Measurements from ENCODE around the gene NMT2.

DNA sequence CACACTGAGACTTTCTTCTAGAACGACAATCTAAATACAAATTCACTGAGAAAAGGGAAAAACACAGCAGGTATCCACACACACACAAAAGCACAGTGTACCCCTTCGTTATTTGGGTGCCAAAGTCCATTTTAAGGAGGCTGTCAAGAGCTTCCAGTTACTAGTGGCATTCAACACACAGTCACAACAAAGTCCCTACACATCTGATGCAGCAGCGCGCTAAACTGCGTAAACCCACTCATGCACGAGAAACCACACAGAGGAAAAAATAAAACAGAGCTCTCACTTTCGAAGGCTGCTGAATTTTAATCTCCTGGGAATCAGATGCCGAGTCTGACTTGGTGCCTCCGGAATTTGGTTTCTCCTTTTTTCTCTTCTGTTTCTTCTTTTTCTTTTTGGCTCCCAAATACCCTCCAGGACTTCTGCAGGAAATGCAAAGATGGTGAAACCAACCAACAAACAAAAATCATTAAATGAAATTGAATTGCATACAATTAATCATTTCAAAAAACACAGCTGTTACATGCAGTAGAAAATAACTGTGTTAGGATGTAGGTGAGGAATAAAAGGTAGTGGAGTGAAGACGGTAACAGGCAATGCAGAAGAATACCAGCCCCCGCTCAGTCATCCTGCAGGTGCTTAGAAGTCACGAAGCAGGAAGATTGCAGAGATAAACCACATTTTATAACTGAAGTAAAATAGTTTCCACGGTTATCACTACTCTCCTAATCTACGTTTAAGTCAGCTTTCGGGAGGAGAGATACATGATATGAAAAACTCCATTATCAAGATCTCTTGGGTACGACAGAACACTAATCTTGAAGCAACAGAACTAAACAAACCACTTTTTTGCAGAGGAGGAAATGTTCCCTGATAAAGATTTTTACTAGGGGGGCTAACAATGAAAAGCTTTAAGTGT, 27.1 kb downstream of the NMT2 start:
- TF ChIP-seq YY1 (IDR thresholded peaks at IDR 0.05) (no peak), FOXA1 (IDR thresholded peaks at IDR 0.05) (no peak), HNF4A (conservative IDR thresholded peaks at IDR 0.05) (no peak), EGR1 (IDR thresholded peaks at IDR 0.05; ENCODE audit: low read depth in 2 of 2) (no peak), JUND (IDR thresholded peaks at IDR 0.05) (no peak)
- TF ChIP-seq, protein P1, sequence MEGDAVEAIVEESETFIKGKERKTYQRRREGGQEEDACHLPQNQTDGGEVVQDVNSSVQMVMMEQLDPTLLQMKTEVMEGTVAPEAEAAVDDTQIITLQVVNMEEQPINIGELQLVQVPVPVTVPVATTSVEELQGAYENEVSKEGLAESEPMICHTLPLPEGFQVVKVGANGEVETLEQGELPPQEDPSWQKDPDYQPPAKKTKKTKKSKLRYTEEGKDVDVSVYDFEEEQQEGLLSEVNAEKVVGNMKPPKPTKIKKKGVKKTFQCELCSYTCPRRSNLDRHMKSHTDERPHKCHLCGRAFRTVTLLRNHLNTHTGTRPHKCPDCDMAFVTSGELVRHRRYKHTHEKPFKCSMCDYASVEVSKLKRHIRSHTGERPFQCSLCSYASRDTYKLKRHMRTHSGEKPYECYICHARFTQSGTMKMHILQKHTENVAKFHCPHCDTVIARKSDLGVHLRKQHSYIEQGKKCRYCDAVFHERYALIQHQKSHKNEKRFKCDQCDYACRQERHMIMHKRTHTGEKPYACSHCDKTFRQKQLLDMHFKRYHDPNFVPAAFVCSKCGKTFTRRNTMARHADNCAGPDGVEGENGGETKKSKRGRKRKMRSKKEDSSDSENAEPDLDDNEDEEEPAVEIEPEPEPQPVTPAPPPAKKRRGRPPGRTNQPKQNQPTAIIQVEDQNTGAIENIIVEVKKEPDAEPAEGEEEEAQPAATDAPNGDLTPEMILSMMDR (IDR thresholded peaks at IDR 0.05; ENCODE audit: low read depth, low read length, missing input control): no peak
- TF ChIP-seq, protein P2, sequence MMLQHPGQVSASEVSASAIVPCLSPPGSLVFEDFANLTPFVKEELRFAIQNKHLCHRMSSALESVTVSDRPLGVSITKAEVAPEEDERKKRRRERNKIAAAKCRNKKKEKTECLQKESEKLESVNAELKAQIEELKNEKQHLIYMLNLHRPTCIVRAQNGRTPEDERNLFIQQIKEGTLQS (IDR thresholded peaks at IDR 0.05): no peak
- TF ChIP-seq, protein P3, sequence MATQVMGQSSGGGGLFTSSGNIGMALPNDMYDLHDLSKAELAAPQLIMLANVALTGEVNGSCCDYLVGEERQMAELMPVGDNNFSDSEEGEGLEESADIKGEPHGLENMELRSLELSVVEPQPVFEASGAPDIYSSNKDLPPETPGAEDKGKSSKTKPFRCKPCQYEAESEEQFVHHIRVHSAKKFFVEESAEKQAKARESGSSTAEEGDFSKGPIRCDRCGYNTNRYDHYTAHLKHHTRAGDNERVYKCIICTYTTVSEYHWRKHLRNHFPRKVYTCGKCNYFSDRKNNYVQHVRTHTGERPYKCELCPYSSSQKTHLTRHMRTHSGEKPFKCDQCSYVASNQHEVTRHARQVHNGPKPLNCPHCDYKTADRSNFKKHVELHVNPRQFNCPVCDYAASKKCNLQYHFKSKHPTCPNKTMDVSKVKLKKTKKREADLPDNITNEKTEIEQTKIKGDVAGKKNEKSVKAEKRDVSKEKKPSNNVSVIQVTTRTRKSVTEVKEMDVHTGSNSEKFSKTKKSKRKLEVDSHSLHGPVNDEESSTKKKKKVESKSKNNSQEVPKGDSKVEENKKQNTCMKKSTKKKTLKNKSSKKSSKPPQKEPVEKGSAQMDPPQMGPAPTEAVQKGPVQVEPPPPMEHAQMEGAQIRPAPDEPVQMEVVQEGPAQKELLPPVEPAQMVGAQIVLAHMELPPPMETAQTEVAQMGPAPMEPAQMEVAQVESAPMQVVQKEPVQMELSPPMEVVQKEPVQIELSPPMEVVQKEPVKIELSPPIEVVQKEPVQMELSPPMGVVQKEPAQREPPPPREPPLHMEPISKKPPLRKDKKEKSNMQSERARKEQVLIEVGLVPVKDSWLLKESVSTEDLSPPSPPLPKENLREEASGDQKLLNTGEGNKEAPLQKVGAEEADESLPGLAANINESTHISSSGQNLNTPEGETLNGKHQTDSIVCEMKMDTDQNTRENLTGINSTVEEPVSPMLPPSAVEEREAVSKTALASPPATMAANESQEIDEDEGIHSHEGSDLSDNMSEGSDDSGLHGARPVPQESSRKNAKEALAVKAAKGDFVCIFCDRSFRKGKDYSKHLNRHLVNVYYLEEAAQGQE (IDR thresholded peaks at IDR 0.05): no peak
